Ascending aorta (tissue), 2 donors: Measurements from ENCODE around the gene ADK. TPM values are rescaled to one million over a fixed set of nuclear protein-coding genes. Genes with fewer than 3 reads are reported as not detected.

Experiments
- DNase-seq, 2 donors: peaks; one replicate each; pipeline ENCODE4 v3.0.0-alpha.2; 2019; ENCODE audit warnings: low spot score in 2 of 2
- H3K27ac ChIP-seq, 2 donors: fragments of 200-600 bp; sonication (generic); one replicate each; pipeline ENCODE4 v1.5.1; 2016 to 2017; ENCODE audit warnings: mild to moderate bottlenecking in 1 of 2
- H3K27me3 ChIP-seq: fragments of 200-600 bp; sonication (generic); one replicate; pipeline ENCODE4 v1.5.1; 2017
- H3K36me3 ChIP-seq, 2 donors: fragments of 200-600 bp; sonication (generic); one replicate each; pipeline ENCODE4 v1.5.1; 2016
- H3K4me1 ChIP-seq, 2 donors: fragments of 200-600 bp; sonication (generic); one replicate each; pipeline ENCODE4 v1.5.1; 2016 to 2017; ENCODE audit warnings: mild to moderate bottlenecking in 1 of 2
- H3K4me3 ChIP-seq, 2 donors: fragments of 200-600 bp; sonication (generic); one replicate each; pipeline ENCODE4 v1.5.1; 2016 to 2017; ENCODE audit warnings: mild to moderate bottlenecking in 1 of 2
- H3K9me3 ChIP-seq, 2 donors: fragments of 200-600 bp; sonication (generic); one replicate each; pipeline ENCODE4 v1.5.1; 2016
- CTCF ChIP-seq, 3 experiments: fragments of 200-600 bp in 2 of 3; fragments of 450-650 bp in 1 of 3; sonication (generic) in 2 of 3; IDR thresholded peaks; one replicate each; pipeline ENCODE4 v1.5.1; 2016 to 2019; ENCODE audit warnings: antibody characterized with exemption in 3 of 3, mild to moderate bottlenecking in 1 of 3, moderate library complexity in 1 of 3
- intact Hi-C: fragments of 100-400 bp; cut with DNase I; formaldehyde crosslinking; loops from one replicate; pipeline ENCODE4 v1.15.1; 2023
- total RNA-seq: library from RNA; depleted of rRNA; stranded (reverse); fragments of >200 nt; gene quantifications from one replicate; pipeline ENCODE4 v1.1.0, GENCODE V29; 2016

The ADK gene
- total RNA-seq, 1 donor from 2014 or later, result 2.4 TPM

- Histone ChIP-seq H3K27me3 (no peaks in the 10 kb centered on the region), H3K4me1 (no peaks in the 10 kb centered on the region), H3K4me3 (no peak overlapping the region), H3K9me3 (no peaks in the 10 kb centered on the region), H3K36me3 (peaks cover 0 to 17% of the 10 kb centered on the region in 2 donors), H3K27ac (no peak overlapping the region)
- no peak for DNase-seq
- no peak for TF ChIP-seq CTCF (IDR thresholded peaks at IDR 0.05)
- intact Hi-C loops, result loop anchor here (10.0 kb wide), 1 partner anchor 299 kb away; no protein-coding TSS in a partner anchor
Observed at GRCh38 chr10:74705358-74705980, 554.4 kb downstream of the ADK start.

GRCh38 chr10:74706966-74707365, 555.9 kb downstream of the ADK start:
- peaks cover 0 to 17% of the 10 kb centered on the region in 2 donors for H3K36me3 ChIP-seq
- intact Hi-C loops, result loop anchor here (10.0 kb wide), 1 partner anchor 298 kb away; no protein-coding TSS in a partner anchor
- H3K27ac ChIP-seq, result no peak overlapping the region
- TF ChIP-seq CTCF (IDR thresholded peaks at IDR 0.05), result no peak
- no peak for DNase-seq
- no peaks in the 10 kb centered on the region for H3K4me1 ChIP-seq
- H3K27me3 ChIP-seq, result no peaks in the 10 kb centered on the region
- no peak overlapping the region for H3K4me3 ChIP-seq
- no peaks in the 10 kb centered on the region for H3K9me3 ChIP-seq

- H3K36me3 ChIP-seq, result peaks cover 0 to 17% of the 10 kb centered on the region in 2 donors
- no peaks in the 10 kb centered on the region for H3K4me1 ChIP-seq
Observed at GRCh38 chr10:74708246-74708645, 557.2 kb downstream of the ADK start.

GRCh38 chr10:74718208-74718607, 567.2 kb downstream of the ADK start:
- Histone ChIP-seq H3K4me3 (no peak overlapping the region), H3K27ac (no peak overlapping the region), H3K4me1 (no peaks in the 10 kb centered on the region), H3K36me3 (no peaks in the 10 kb centered on the region), H3K9me3 (peaks cover 0 to 24% of the 10 kb centered on the region in 2 donors), H3K27me3 (no peaks in the 10 kb centered on the region)
- no peak for DNase-seq
- no peak for TF ChIP-seq CTCF (IDR thresholded peaks at IDR 0.05)
- intact Hi-C loops, result no loop called here

More at GRCh38 chr10:74708246-74708645, 557.2 kb downstream of the ADK start:
- Histone ChIP-seq H3K27ac (no peak overlapping the region), H3K4me3 (no peak overlapping the region), H3K9me3 (no peaks in the 10 kb centered on the region), H3K27me3 (no peaks in the 10 kb centered on the region)
- DNase-seq, result no peak
- intact Hi-C loops, result loop anchor here (10.0 kb wide), 1 partner anchor 297 kb away; no protein-coding TSS in a partner anchor
- TF ChIP-seq CTCF (IDR thresholded peaks at IDR 0.05), result no peak

- Histone ChIP-seq H3K4me1 (no peaks in the 10 kb centered on the region), H3K27ac (no peak overlapping the region), H3K4me3 (no peak overlapping the region), H3K9me3 (no peaks in the 10 kb centered on the region), H3K36me3 (no peaks in the 10 kb centered on the region), H3K27me3 (no peaks in the 10 kb centered on the region)
- no peak for DNase-seq
- intact Hi-C loops, result no loop called here
- TF ChIP-seq CTCF (IDR thresholded peaks at IDR 0.05), result no peak
Observed at GRCh38 chr10:74728225-74728624, 577.2 kb downstream of the ADK start.
